ACHN (cell line): ENCODE measurements around the gene DUOX1.
"Not testable (repeated sequence)": the region's sequence is repeated elsewhere in the genome, so short reads cannot be mapped to it uniquely, and the experiment has no call there.

ENCODE experiments used
- DNase-seq: peaks from one replicate; pipeline ENCODE4 v3.0.0-alpha.2; 2015
- in situ Hi-C: cut with HindIII; loops from 2 replicates; pipeline ENCODE4 v1.10.0; 2017; ENCODE audit warnings: low sequenced_read_pairs, low pct_ligation_motif_present, low pct_unique_long_range_greater_than_20kb

Gene DUOX1

GRCh38 chr15:45129651-45130129 is at the start of gene DUOX1, which contains the start of gene DUOXA1:
Gene DUOX1, plus strand, starts transcription at chr15:45129994. Its CDS starts 1,973 bp downstream, at chr15:45131967.
Gene DUOXA1, minus strand, starts transcription at chr15:45129879. Its CDS starts 6,865 bp downstream, at chr15:45123014.
- in situ Hi-C loops: no loop called here
- no peak for DNase-seq

- in situ Hi-C loops, DNase-seq: not testable (repeated sequence)
Observed at GRCh38 chr15:45080593-45080992, 49.2 kb upstream of the DUOX1 start.

GRCh38 chr15:45082412-45082811 is 47.4 kb upstream of the DUOX1 start:
- in situ Hi-C loops, DNase-seq: not testable (repeated sequence)

GRCh38 chr15:45083223-45083622 is 46.6 kb upstream of the DUOX1 start:
- no peak for DNase-seq
- in situ Hi-C loops: no loop called here

- DNase-seq: no peak
- in situ Hi-C loops: no loop called here
Observed at GRCh38 chr15:45084163-45084562, 45.6 kb upstream of the DUOX1 start.

- DNase-seq: no peak
- in situ Hi-C loops: no loop called here
Observed at GRCh38 chr15:45087513-45087912, 42.3 kb upstream of the DUOX1 start.

GRCh38 chr15:45088801-45089711 is 40.7 kb upstream of the DUOX1 start:
- no peak for DNase-seq
- in situ Hi-C loops: no loop called here

- in situ Hi-C loops: no loop called here
- no peak for DNase-seq
Observed at GRCh38 chr15:45089712-45090373, 40.0 kb upstream of the DUOX1 start.

GRCh38 chr15:45091161-45091560 is 38.6 kb upstream of the DUOX1 start:
- in situ Hi-C loops: no loop called here
- no peak for DNase-seq

- DNase-seq: no peak
- in situ Hi-C loops: no loop called here
Observed at GRCh38 chr15:45091576-45091975, 38.2 kb upstream of the DUOX1 start.

- no peak for DNase-seq
- in situ Hi-C loops: no loop called here
Observed at GRCh38 chr15:45093013-45093412, 36.8 kb upstream of the DUOX1 start.

- no peak for DNase-seq
- in situ Hi-C loops: no loop called here
Observed at GRCh38 chr15:45093622-45094357, 36.0 kb upstream of the DUOX1 start.

- in situ Hi-C loops: no loop called here
- no peak for DNase-seq
Observed at GRCh38 chr15:45094358-45094730, 35.5 kb upstream of the DUOX1 start.

- in situ Hi-C loops: no loop called here
Observed at GRCh38 chr15:45095661-45096060, 34.1 kb upstream of the DUOX1 start.

GRCh38 chr15:45097466-45097865 is 32.3 kb upstream of the DUOX1 start:
- no peak for DNase-seq
- in situ Hi-C loops: no loop called here

More at GRCh38 chr15:45095661-45096060, 34.1 kb upstream of the DUOX1 start:
- no peak for DNase-seq

- in situ Hi-C loops: no loop called here
- no peak for DNase-seq
Observed at GRCh38 chr15:45099549-45100165, 30.1 kb upstream of the DUOX1 start.

- in situ Hi-C loops: no loop called here
- DNase-seq: no peak
Observed at GRCh38 chr15:45100884-45101625, 28.7 kb upstream of the DUOX1 start.

GRCh38 chr15:45101749-45102148 is 28.0 kb upstream of the DUOX1 start:
- in situ Hi-C loops: no loop called here

More at GRCh38 chr15:45101749-45102148, 28.0 kb upstream of the DUOX1 start:
- DNase-seq: no peak
